SK-N-SH (cell line): ENCODE measurements around the gene RAPGEF4. TPM values are rescaled to one million over a fixed set of nuclear protein-coding genes. Genes with fewer than 3 reads are reported as not detected.

ENCODE experiments used
- CTCF ChIA-PET: fragments of 300-600, 350-600 bp; formaldehyde crosslinking; extraction: SDS; loops from one replicate; lab custom pipeline; 2021; lab: Yijun Ruan, JAX
- POLR2A ChIA-PET: fragments of 350-600 bp; sonication (Branson Sonifier 250); formaldehyde crosslinking; extraction: SDS; loops from one replicate; lab custom pipeline; 2020; ENCODE audit warnings: antibody characterized with exemption, inconsistent platforms; lab: Yijun Ruan, JAX
- DNase-seq: peaks from one replicate; pipeline ENCODE4 v3.0.0; 2012
- H2AFZ ChIP-seq: fragments of 200-600 bp; sonication (generic); 2 replicates; pipeline ENCODE4 v1.8.1; 2016; ENCODE audit warnings: antibody characterized with exemption, mild to moderate bottlenecking, low read depth
- H3F3A ChIP-seq: fragments of 200-600 bp; sonication (generic); replicated peaks from 2 replicates; pipeline ENCODE3; 2016; ENCODE audit warnings: antibody characterized with exemption, mild to moderate bottlenecking; ENCODE audit not compliant: insufficient read depth
- H3K27ac ChIP-seq, 2 experiments: fragments of 200-500 bp in 1 of 2; fragments of 200-600 bp in 1 of 2; sonication (Bioruptor generic) in 1 of 2; sonication (generic), shearing (Covaris generic) in 1 of 2; 2 replicates each; pipeline versions ENCODE4 v1.5.1 to v1.6.1; 2014 to 2016; ENCODE audit warnings: low read depth in 2 of 2, inconsistent platforms in 1 of 2, low read length in 1 of 2, mild to moderate bottlenecking in 1 of 2, mixed read lengths in 1 of 2
- H3K27me3 ChIP-seq: fragments of 200-600 bp; sonication (generic), shearing (Covaris generic); 2 replicates; pipeline ENCODE4 v1.6.1; 2016; ENCODE audit warnings: mixed run types; ENCODE audit not compliant: insufficient read depth
- H3K36me3 ChIP-seq, 2 experiments: fragments of 200-500 bp in 1 of 2; fragments of 200-600 bp in 1 of 2; sonication (Bioruptor generic) in 1 of 2; sonication (generic) in 1 of 2; replicated peaks in 1 of 2; 2 replicates each; pipeline versions ENCODE3 to v1.5.1; 2014 to 2016; ENCODE audit warnings: low read length in 1 of 2, mild to moderate bottlenecking in 1 of 2; ENCODE audit not compliant: insufficient read depth in 2 of 2, control insufficient read depth in 1 of 2
- H3K4me1 ChIP-seq, 2 experiments: fragments of 200-500 bp in 1 of 2; fragments of 200-600 bp in 1 of 2; sonication (Bioruptor generic) in 1 of 2; sonication (generic), shearing (Covaris generic) in 1 of 2; 2 replicates each; pipeline versions ENCODE4 v1.5.1 to v1.6.1; 2014 to 2016; ENCODE audit warnings: low read depth in 1 of 2, low read length in 1 of 2, mixed run types in 1 of 2; ENCODE audit not compliant: insufficient read depth in 2 of 2, control insufficient read depth in 1 of 2
- H3K4me2 ChIP-seq: fragments of 200-600 bp; sonication (generic), shearing (Covaris generic); 2 replicates; pipeline ENCODE4 v1.6.1; 2017; ENCODE audit warnings: mixed run types
- H3K4me3 ChIP-seq, 2 experiments: fragments of 200-500 bp in 1 of 2; fragments of 200-600 bp in 1 of 2; sonication (Bioruptor generic) in 1 of 2; sonication (generic), shearing (Covaris generic) in 1 of 2; 2 replicates each; pipeline versions ENCODE4 v1.5.1 to v1.8.1; 2014 to 2016; ENCODE audit warnings: low read depth in 2 of 2, inconsistent platforms in 1 of 2, low read length in 1 of 2, mild to moderate bottlenecking in 1 of 2, mixed read lengths in 1 of 2, moderate library complexity in 1 of 2
- H3K79me2 ChIP-seq: fragments of 200-600 bp; sonication (generic); 2 replicates; pipeline ENCODE4 v1.8.1; 2017; ENCODE audit warnings: mild to moderate bottlenecking; ENCODE audit not compliant: insufficient read depth
- H3K9ac ChIP-seq: fragments of 200-600 bp; sonication (generic); 2 replicates; pipeline ENCODE4 v1.6.1; 2017; ENCODE audit warnings: mixed run types
- H3K9me2 ChIP-seq: fragments of 200-600 bp; sonication (generic); 2 replicates; pipeline ENCODE4 v1.6.1; 2017; ENCODE audit warnings: mixed run types
- H3K9me3 ChIP-seq: fragments of 200-600 bp; sonication (generic); 2 replicates; pipeline ENCODE4 v1.6.1; 2017; ENCODE audit warnings: mixed run types, mild to moderate bottlenecking, moderate library complexity
- H4K20me1 ChIP-seq: fragments of 200-600 bp; sonication (generic); 2 replicates; pipeline ENCODE4 v1.6.1; 2017; ENCODE audit warnings: mild to moderate bottlenecking, mixed run types; ENCODE audit not compliant: insufficient read depth
- CHD2 ChIP-seq: fragments of 150-350 bp; IDR thresholded peaks from 2 replicates; pipeline ENCODE4 v1.6.1; 2018; ENCODE audit warnings: low read length; ENCODE audit not compliant: partially characterized antibody
- ELF1 ChIP-seq: IDR thresholded peaks from 2 replicates; pipeline ENCODE4 v1.4.0; 2012
- EP300 ChIP-seq, 2 experiments: IDR thresholded peaks; 2 replicates each; pipeline versions ENCODE4 v1.4.0 to v1.6.1; 2012; ENCODE audit warnings: borderline replicate concordance in 1 of 2, low read depth in 1 of 2, low read length in 1 of 2
- FOSL2 ChIP-seq: IDR thresholded peaks from 2 replicates; pipeline ENCODE4 v1.4.0; 2012; ENCODE audit warnings: low read depth, mild to moderate bottlenecking, moderate library complexity, borderline replicate concordance
- FOXJ3 ChIP-seq: sonication (generic); formaldehyde crosslinking; IDR thresholded peaks from 2 replicates; pipeline ENCODE4 v1.5.1; 2020; ENCODE audit warnings: mild to moderate bottlenecking, missing genetic modification reagents
- FOXM1 ChIP-seq: IDR thresholded peaks from 2 replicates; pipeline ENCODE4 v1.4.0; 2012; ENCODE audit warnings: low read depth, mild to moderate bottlenecking
- GABPA ChIP-seq: IDR thresholded peaks from 2 replicates; pipeline ENCODE4 v1.4.0; 2012; ENCODE audit warnings: low read depth, mild to moderate bottlenecking
- GATA2 ChIP-seq: sonication (generic); formaldehyde crosslinking; IDR thresholded peaks from 2 replicates; pipeline ENCODE4 v1.5.0; 2020; ENCODE audit warnings: mild to moderate bottlenecking, missing genetic modification reagents
- MEF2A ChIP-seq: IDR thresholded peaks from 2 replicates; pipeline ENCODE4 v1.4.0; 2012; ENCODE audit warnings: low read depth, borderline replicate concordance
- NFIC ChIP-seq: IDR thresholded peaks from 2 replicates; pipeline ENCODE4 v1.4.0; 2012; ENCODE audit warnings: borderline replicate concordance
- PBX3 ChIP-seq: IDR thresholded peaks from 2 replicates; pipeline ENCODE4; 2012
- POLR2AphosphoS5 ChIP-seq: IDR thresholded peaks from 2 replicates; pipeline ENCODE4 v1.6.1; 2012; ENCODE audit warnings: low read depth, low read length
- RXRA ChIP-seq: IDR thresholded peaks from 2 replicates; pipeline ENCODE4 v1.4.0; 2012; ENCODE audit warnings: low read depth, mild to moderate bottlenecking, borderline replicate concordance
- TCF12 ChIP-seq: IDR thresholded peaks from 2 replicates; pipeline ENCODE4 v1.4.0; 2012
- TEAD4 ChIP-seq: IDR thresholded peaks from 2 replicates; pipeline ENCODE4 v1.4.0; 2012; ENCODE audit warnings: mild to moderate bottlenecking, borderline replicate concordance; ENCODE audit not compliant: insufficient read depth
- USF1 ChIP-seq: IDR thresholded peaks from 2 replicates; pipeline ENCODE4 v1.4.0; 2012; ENCODE audit warnings: low read depth, borderline replicate concordance
- YY1 ChIP-seq: IDR thresholded peaks from 2 replicates; pipeline ENCODE4 v1.4.0; 2012; ENCODE audit warnings: low read depth, mild to moderate bottlenecking
- ZBTB33 ChIP-seq: IDR thresholded peaks from 2 replicates; pipeline ENCODE4 v1.4.0; 2012; ENCODE audit warnings: low read depth, borderline replicate concordance
- WGBS: methylation state at CpG from one replicate; pipeline ENCODE4 v1.1.6; 2017; ENCODE audit warnings: low lambda C conversion rate; 5-methylcytosine and 5-hydroxymethylcytosine counted together
- polyA plus RNA-seq, 3 experiments: library from polyadenylated mRNA; depleted of rRNA; stranded (reverse); fragments of >200 nt; gene quantifications; 2 replicates each; pipeline ENCODE4 v1.2.3, GENCODE V29; 2012
- TF ChIP-seq, protein P1 (sequence below): fragments of 150-350 bp; IDR thresholded peaks from 2 replicates; pipeline ENCODE4 v1.6.1; 2016; ENCODE audit warnings: mild to moderate bottlenecking, low read depth, low read length

Gene RAPGEF4
- polyA plus RNA-seq, 1 of the 3 experiments (the other 2 are of a cell fraction), result 0.30 TPM

- no peak for TF ChIP-seq GABPA
- no peak for TF ChIP-seq YY1
- TF ChIP-seq, protein P1, sequence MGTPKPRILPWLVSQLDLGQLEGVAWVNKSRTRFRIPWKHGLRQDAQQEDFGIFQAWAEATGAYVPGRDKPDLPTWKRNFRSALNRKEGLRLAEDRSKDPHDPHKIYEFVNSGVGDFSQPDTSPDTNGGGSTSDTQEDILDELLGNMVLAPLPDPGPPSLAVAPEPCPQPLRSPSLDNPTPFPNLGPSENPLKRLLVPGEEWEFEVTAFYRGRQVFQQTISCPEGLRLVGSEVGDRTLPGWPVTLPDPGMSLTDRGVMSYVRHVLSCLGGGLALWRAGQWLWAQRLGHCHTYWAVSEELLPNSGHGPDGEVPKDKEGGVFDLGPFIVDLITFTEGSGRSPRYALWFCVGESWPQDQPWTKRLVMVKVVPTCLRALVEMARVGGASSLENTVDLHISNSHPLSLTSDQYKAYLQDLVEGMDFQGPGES, result no peak
- TF ChIP-seq POLR2AphosphoS5, result no peak
Measured at GRCh38 chr2:172978063-172978383, 242.4 kb downstream of the RAPGEF4 start (continued).

- no peak overlapping the region for H3K27ac ChIP-seq
- no peak overlapping the region for H3K9ac ChIP-seq
- H3K36me3 ChIP-seq, result peaks cover 0 to 3% of the 10 kb centered on the region in 2 experiments
- no peaks in the 10 kb centered on the region for H3K79me2 ChIP-seq
- TF ChIP-seq, protein P1, result no peak
- TF ChIP-seq GATA2 (no peak), MEF2A (no peak), ZBTB33 (no peak)
- peaks cover 4 to 14% of the 10 kb centered on the region in 2 experiments; a peak in 2 of 4 replicates for H3K4me1 ChIP-seq
- H3F3A ChIP-seq, result no peaks in the 10 kb centered on the region
- ChIA-PET POLR2A (no interaction called here), CTCF (interaction anchor here (1.5 to 3.0 kb wide), 2 partner anchors 14 to 42 kb away, joined by 3 to 9 read pairs; no protein-coding TSS in a partner anchor)
- no peaks in the 10 kb centered on the region for H3K9me3 ChIP-seq
- H3K27me3 ChIP-seq, result no peaks in the 10 kb centered on the region
- no peaks in the 10 kb centered on the region for H3K9me2 ChIP-seq
- peak; percentile 3 for DNase-seq
- WGBS, result 43% methylated on average over 11 of the region's 12 CpGs
- no peak overlapping the region for H2AFZ ChIP-seq
- peak overlapping the region; percentile 42; the same call in 1 of the 2 replicates for H3K4me2 ChIP-seq
- no peak overlapping the region for H3K4me3 ChIP-seq
- H4K20me1 ChIP-seq, result no peaks in the 10 kb centered on the region
Measured at GRCh38 chr2:172985139-172985892, 249.7 kb downstream of the RAPGEF4 start.

- no peaks in the 10 kb centered on the region for H4K20me1 ChIP-seq
- no peak overlapping the region for H3K9ac ChIP-seq
- no peaks in the 10 kb centered on the region for H3K27me3 ChIP-seq
- H3K36me3 ChIP-seq, result peaks cover 0 to 3% of the 10 kb centered on the region in 2 experiments
- ChIA-PET CTCF (no interaction called here), POLR2A (no interaction called here)
- WGBS, result 21% methylated on average over 2 of the region's 2 CpGs
- peak overlapping the region; percentile 42; the same call in 1 of the 2 replicates for H3K4me2 ChIP-seq
- TF ChIP-seq FOSL2 (no peak), FOXJ3 (no peak), TCF12 (no peak), NFIC (no peak), TEAD4 (no peak), GABPA (no peak), CHD2 (no peak), RXRA (no peak), YY1 (no peak), FOXM1 (no peak), USF1 (no peak), GATA2 (no peak), PBX3 (no peak), ELF1 (no peak), EP300 (IDR thresholded peaks at IDR 0.05; ENCODE audit: borderline replicate concordance in 1 of 2, low read depth in 1 of 2, low read length in 1 of 2) (no peak)
- H3K9me2 ChIP-seq, result no peaks in the 10 kb centered on the region
- H3K27ac ChIP-seq, result no peak overlapping the region
- no peak overlapping the region for H2AFZ ChIP-seq
- peaks cover 4 to 14% of the 10 kb centered on the region in 2 experiments; a peak in 2 of 4 replicates for H3K4me1 ChIP-seq
- no peaks in the 10 kb centered on the region for H3K9me3 ChIP-seq
- H3K79me2 ChIP-seq, result no peaks in the 10 kb centered on the region
- no peak for DNase-seq
- no peak overlapping the region for H3K4me3 ChIP-seq
- H3F3A ChIP-seq, result no peaks in the 10 kb centered on the region
Measured at GRCh38 chr2:172986040-172986439, 250.4 kb downstream of the RAPGEF4 start.
